Transverse colon (tissue), 3 donors: ENCODE measurements around the gene GOLM1.

Experiments
- POLR2A ChIP-seq: fragments of 450-650 bp; IDR thresholded peaks from one replicate; pipeline ENCODE4 v1.6.1; 2016; ENCODE audit warnings: antibody characterized with exemption, mild to moderate bottlenecking, moderate library complexity
- POLR2AphosphoS5 ChIP-seq, 3 donors: sonication (generic); formaldehyde crosslinking; IDR thresholded peaks; one replicate each; pipeline ENCODE4 v1.6.1; 2016; ENCODE audit warnings: antibody characterized with exemption in 3 of 3

GRCh38 chr9:86039991-86040860 is 59.1 kb downstream of the GOLM1 start:
- TF ChIP-seq POLR2AphosphoS5 (IDR thresholded peaks at IDR 0.05) (no peak), POLR2A (no peak)
